SK-N-SH (cell line): ENCODE data around the gene CRYBG1.

ENCODE experiments used
- CTCF ChIP-seq: fragments of 200-600 bp; sonication (generic); IDR thresholded peaks from 2 replicates; pipeline ENCODE4 v1.6.1; 2017; ENCODE audit warnings: antibody characterized with exemption, mild to moderate bottlenecking, moderate library complexity
- EP300 ChIP-seq, 2 experiments: IDR thresholded peaks; 2 replicates each; pipeline versions ENCODE4 v1.4.0 to v1.6.1; 2012; ENCODE audit warnings: borderline replicate concordance in 1 of 2, low read depth in 1 of 2, low read length in 1 of 2
- POLR2AphosphoS5 ChIP-seq: IDR thresholded peaks from 2 replicates; pipeline ENCODE4 v1.6.1; 2012; ENCODE audit warnings: low read depth, low read length
- TAF1 ChIP-seq: IDR thresholded peaks from 2 replicates; pipeline ENCODE4 v1.6.1; 2012; ENCODE audit warnings: low read depth, mild to moderate bottlenecking, low read length, moderate library complexity, borderline replicate concordance
- TEAD4 ChIP-seq: IDR thresholded peaks from 2 replicates; pipeline ENCODE4 v1.4.0; 2012; ENCODE audit warnings: mild to moderate bottlenecking, borderline replicate concordance; ENCODE audit not compliant: insufficient read depth

DNA sequence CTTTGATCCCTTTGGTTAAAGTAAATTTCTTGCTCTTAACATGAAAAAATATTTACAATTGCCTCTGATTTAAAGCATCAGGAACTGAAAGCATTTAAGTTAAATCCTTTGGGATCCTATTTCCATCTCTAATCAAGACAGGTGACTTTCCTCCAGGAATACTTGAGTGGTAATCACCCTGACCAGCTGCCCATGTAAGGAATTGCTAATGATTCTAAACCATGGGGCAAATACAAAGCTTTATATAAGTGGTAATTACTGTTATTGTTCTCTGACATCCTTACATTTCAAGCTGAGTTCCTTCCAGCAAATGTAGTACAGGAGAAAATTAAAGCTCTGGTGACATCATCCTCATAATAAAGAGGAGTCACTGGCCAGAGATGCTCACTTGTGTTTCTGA, 100.6 kb downstream of the CRYBG1 start:
- TF ChIP-seq CTCF (no peak), EP300 (IDR thresholded peaks at IDR 0.05; ENCODE audit: borderline replicate concordance in 1 of 2, low read depth in 1 of 2, low read length in 1 of 2) (no peak), TAF1 (no peak), TEAD4 (no peak), POLR2AphosphoS5 (no peak)
